ENCODE data around the gene HESX1. TPM values are rescaled to one million over a fixed set of nuclear protein-coding genes. Genes with fewer than 3 reads are reported as not detected.

Gene HESX1
- total and polyA plus RNA-seq, 2 of the 13 experiments (the other 11 are each of a cell fraction or from before 2014, with no cell fraction given), result 0.57 to 0.75 TPM

DNA sequence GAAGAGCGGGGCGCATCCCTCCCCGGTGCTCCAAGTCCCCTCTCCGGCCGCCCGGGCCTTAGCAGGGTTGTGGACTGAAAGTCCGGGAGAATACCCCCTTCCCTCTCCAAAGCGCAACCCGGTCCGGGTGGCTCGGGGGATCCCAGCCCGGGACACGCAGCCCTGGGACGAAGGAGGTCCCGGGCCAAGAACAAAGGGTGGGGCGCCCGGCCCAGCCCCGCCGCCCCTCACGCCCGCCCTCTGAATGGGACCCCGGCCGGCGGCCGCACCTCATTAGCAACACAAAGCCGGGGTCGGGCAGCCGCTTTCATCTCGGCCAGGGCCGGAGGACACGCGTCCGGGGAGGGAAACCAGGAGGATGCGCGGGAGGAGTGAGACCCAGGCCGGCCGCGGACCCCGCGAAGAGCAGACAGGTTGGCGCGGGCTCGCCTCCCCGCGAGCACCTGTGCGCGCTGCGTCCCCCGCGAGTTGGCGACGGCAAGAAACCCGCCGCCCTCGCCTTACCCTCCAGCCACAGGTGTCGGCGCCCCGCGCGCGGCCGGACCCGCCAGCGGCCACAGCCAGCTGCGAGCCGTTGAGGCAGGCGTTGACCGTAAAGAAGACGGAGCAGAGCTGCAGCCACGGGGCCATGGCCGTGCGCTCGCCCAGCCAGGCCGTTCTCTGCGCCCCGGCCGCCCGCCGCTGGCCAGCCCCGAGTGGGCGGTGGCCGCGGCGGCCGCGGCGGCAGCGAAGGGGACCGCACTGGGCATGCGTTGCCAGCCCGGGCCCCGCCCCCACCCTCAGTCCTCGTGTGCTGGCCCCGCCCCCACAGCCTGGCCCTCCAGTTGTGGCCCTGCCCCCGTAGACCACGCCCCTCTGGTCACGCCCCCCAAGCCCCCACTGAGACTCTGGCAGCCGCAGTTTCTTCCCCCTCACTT lies 34.9 kb downstream of the HESX1 start, which contains the start of gene IL17RD (continued):
- TF ChIP-seq, protein P1, sequence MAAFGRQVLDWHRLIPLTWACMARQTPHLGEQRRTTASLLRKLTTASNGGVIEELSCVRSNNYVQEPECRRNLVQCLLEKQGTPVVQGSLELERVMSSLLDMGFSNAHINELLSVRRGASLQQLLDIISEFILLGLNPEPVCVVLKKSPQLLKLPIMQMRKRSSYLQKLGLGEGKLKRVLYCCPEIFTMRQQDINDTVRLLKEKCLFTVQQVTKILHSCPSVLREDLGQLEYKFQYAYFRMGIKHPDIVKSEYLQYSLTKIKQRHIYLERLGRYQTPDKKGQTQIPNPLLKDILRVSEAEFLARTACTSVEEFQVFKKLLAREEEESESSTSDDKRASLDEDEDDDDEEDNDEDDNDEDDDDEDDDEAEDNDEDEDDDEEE (CRISPR knock-in tag; IDR thresholded peaks at IDR 0.05), result no peak
- TF ChIP-seq ZNF788 (CRISPR knock-in tag; IDR thresholded peaks at IDR 0.05; ENCODE audit: borderline replicate concordance), result no peak
- no peak; the same call in 1 of the 2 replicates for TF ChIP-seq MYC (CRISPR knock-in tag; IDR thresholded peaks at IDR 0.05; ENCODE audit: borderline replicate concordance)
- TF ChIP-seq NPAS2 (CRISPR knock-in tag; IDR thresholded peaks at IDR 0.05; ENCODE audit: borderline replicate concordance), result no peak
- no peak for TF ChIP-seq TBX3 (IDR thresholded peaks at IDR 0.05; ENCODE audit: borderline replicate concordance)
- TF ChIP-seq HNRNPL (IDR thresholded peaks at IDR 0.05; ENCODE audit: low read depth, low read length), result no peak
- no peak for TF ChIP-seq ZNF749 (CRISPR knock-in tag; IDR thresholded peaks at IDR 0.05; ENCODE audit: borderline replicate concordance)
- TF ChIP-seq ETV5 (CRISPR knock-in tag; IDR thresholded peaks at IDR 0.05; ENCODE audit: borderline replicate concordance), result no peak
- TF ChIP-seq ZNF329 (CRISPR knock-in tag; IDR thresholded peaks at IDR 0.05; ENCODE audit: low read depth), result 0 out of 2 replicates have a peak, but pooled peaks have one; percentile 57
- TF ChIP-seq NFATC3 (CRISPR knock-in tag; IDR thresholded peaks at IDR 0.05), result no peak
- no peak for TF ChIP-seq ZNF224 (CRISPR knock-in tag; IDR thresholded peaks at IDR 0.05)
- TF ChIP-seq, protein P2, sequence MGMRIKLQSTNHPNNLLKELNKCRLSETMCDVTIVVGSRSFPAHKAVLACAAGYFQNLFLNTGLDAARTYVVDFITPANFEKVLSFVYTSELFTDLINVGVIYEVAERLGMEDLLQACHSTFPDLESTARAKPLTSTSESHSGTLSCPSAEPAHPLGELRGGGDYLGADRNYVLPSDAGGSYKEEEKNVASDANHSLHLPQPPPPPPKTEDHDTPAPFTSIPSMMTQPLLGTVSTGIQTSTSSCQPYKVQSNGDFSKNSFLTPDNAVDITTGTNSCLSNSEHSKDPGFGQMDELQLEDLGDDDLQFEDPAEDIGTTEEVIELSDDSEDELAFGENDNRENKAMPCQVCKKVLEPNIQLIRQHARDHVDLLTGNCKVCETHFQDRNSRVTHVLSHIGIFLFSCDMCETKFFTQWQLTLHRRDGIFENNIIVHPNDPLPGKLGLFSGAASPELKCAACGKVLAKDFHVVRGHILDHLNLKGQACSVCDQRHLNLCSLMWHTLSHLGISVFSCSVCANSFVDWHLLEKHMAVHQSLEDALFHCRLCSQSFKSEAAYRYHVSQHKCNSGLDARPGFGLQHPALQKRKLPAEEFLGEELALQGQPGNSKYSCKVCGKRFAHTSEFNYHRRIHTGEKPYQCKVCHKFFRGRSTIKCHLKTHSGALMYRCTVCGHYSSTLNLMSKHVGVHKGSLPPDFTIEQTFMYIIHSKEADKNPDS (CRISPR knock-in tag; IDR thresholded peaks at IDR 0.05), result no peak
- TF ChIP-seq CREB1 (IDR thresholded peaks at IDR 0.05), result no peak
- no peak for TF ChIP-seq CREB1 (CRISPR knock-in tag; IDR thresholded peaks at IDR 0.05)
- TF ChIP-seq SOX13 (IDR thresholded peaks at IDR 0.05), result no peak
- TF ChIP-seq SOX13 (CRISPR knock-in tag; conservative IDR thresholded peaks at IDR 0.05 in 1 of 2, IDR thresholded peaks at IDR 0.05 in 1 of 2), result no peak
- TF ChIP-seq ZNF670 (CRISPR knock-in tag; IDR thresholded peaks at IDR 0.05; ENCODE audit: borderline replicate concordance), result no peak
- no peak for TF ChIP-seq MTA3 (CRISPR knock-in tag; IDR thresholded peaks at IDR 0.05)
- TF ChIP-seq, protein P3, sequence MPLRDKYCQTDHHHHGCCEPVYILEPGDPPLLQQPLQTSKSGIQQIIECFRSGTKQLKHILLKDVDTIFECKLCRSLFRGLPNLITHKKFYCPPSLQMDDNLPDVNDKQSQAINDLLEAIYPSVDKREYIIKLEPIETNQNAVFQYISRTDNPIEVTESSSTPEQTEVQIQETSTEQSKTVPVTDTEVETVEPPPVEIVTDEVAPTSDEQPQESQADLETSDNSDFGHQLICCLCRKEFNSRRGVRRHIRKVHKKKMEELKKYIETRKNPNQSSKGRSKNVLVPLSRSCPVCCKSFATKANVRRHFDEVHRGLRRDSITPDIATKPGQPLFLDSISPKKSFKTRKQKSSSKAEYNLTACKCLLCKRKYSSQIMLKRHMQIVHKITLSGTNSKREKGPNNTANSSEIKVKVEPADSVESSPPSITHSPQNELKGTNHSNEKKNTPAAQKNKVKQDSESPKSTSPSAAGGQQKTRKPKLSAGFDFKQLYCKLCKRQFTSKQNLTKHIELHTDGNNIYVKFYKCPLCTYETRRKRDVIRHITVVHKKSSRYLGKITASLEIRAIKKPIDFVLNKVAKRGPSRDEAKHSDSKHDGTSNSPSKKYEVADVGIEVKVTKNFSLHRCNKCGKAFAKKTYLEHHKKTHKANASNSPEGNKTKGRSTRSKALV (CRISPR knock-in tag; IDR thresholded peaks at IDR 0.05), result peak; percentile 97; the same call in 1 of the 2 replicates
- no peak for TF ChIP-seq KAT8 (CRISPR knock-in tag; IDR thresholded peaks at IDR 0.05)
- TF ChIP-seq, protein P4, sequence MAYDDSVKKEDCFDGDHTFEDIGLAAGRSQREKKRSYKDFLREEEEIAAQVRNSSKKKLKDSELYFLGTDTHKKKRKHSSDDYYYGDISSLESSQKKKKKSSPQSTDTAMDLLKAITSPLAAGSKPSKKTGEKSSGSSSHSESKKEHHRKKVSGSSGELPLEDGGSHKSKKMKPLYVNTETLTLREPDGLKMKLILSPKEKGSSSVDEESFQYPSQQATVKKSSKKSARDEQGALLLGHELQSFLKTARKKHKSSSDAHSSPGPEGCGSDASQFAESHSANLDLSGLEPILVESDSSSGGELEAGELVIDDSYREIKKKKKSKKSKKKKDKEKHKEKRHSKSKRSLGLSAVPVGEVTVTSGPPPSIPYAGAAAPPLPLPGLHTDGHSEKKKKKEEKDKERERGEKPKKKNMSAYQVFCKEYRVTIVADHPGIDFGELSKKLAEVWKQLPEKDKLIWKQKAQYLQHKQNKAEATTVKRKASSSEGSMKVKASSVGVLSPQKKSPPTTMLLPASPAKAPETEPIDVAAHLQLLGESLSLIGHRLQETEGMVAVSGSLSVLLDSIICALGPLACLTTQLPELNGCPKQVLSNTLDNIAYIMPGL (CRISPR knock-in tag; IDR thresholded peaks at IDR 0.05; ENCODE audit: borderline replicate concordance in 1 of 2, low read depth in 1 of 2), result no peak
- no peak for TF ChIP-seq BRCA1 (CRISPR knock-in tag; IDR thresholded peaks at IDR 0.05)
- TF ChIP-seq KLF12 (CRISPR knock-in tag; IDR thresholded peaks at IDR 0.05; ENCODE audit: borderline replicate concordance), result no peak
